ENCODE results near the gene MANBA. TPM values are rescaled to one million over a fixed set of nuclear protein-coding genes. Genes with fewer than 3 reads are reported as not detected.

The MANBA gene
- total and polyA plus RNA-seq, 12 donors, result 21.5 to 84.1 (median 53.4) TPM

GRCh38 chr4:102642631-102643298, 118.0 kb downstream of the MANBA start:
- no peak for DNase-seq
- no peak overlapping the region for H3K4me3 ChIP-seq
- no peak overlapping the region for H3K27ac ChIP-seq
- intact Hi-C loops (cut with DNase I), result no loop called here
- no peak for TF ChIP-seq POLR2A (IDR thresholded peaks at IDR 0.05)
- TF ChIP-seq, protein P1, sequence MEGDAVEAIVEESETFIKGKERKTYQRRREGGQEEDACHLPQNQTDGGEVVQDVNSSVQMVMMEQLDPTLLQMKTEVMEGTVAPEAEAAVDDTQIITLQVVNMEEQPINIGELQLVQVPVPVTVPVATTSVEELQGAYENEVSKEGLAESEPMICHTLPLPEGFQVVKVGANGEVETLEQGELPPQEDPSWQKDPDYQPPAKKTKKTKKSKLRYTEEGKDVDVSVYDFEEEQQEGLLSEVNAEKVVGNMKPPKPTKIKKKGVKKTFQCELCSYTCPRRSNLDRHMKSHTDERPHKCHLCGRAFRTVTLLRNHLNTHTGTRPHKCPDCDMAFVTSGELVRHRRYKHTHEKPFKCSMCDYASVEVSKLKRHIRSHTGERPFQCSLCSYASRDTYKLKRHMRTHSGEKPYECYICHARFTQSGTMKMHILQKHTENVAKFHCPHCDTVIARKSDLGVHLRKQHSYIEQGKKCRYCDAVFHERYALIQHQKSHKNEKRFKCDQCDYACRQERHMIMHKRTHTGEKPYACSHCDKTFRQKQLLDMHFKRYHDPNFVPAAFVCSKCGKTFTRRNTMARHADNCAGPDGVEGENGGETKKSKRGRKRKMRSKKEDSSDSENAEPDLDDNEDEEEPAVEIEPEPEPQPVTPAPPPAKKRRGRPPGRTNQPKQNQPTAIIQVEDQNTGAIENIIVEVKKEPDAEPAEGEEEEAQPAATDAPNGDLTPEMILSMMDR (IDR thresholded peaks at IDR 0.05), result no peak
- 87 to 92% (median 89%) methylated on average over 5 of the region's 5 CpGs for WGBS, 4 donors
- H3K9me3 ChIP-seq (replicated peaks in 1 of 3), result no peaks in the 10 kb centered on the region
- no peaks in the 10 kb centered on the region for H3K27me3 ChIP-seq
- no peaks in the 10 kb centered on the region for H3K36me3 ChIP-seq (replicated peaks in 1 of 2)
- H3K4me1 ChIP-seq (replicated peaks in 1 of 2), result no peaks in the 10 kb centered on the region

DNA sequence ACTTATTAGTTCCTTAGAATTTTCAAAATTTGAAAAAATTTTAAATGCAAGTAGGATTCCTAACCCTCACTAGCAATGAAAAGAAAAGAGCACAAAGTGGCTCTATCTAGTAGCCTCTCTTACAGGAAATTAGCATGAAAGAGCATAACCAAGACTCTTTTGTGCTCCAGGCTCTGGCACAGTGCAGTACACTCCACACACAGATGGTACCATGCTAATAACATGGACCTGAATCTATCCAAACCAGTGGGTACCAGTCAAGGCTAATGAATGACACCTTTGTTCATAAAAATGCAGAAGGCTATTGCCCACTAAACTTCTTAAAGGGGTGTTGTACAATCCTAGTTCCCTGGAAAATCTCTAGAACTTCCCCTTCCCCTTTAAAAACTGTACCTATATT, 119.0 kb downstream of the MANBA start:
- Histone ChIP-seq H3K36me3 (replicated peaks in 1 of 2) (no peaks in the 10 kb centered on the region), H3K27me3 (no peaks in the 10 kb centered on the region), H3K4me3 (no peak overlapping the region), H3K9me3 (replicated peaks in 1 of 3) (no peaks in the 10 kb centered on the region), H3K4me1 (replicated peaks in 1 of 2) (no peaks in the 10 kb centered on the region), H3K27ac (no peak overlapping the region)
- DNase-seq, result no peak
- intact Hi-C loops (cut with DNase I), result no loop called here
- TF ChIP-seq POLR2A (IDR thresholded peaks at IDR 0.05), result no peak
- TF ChIP-seq, protein P1 (IDR thresholded peaks at IDR 0.05), result no peak

GRCh38 chr4:102640669-102641068, 120.1 kb downstream of the MANBA start:
- TF ChIP-seq, protein P1 (IDR thresholded peaks at IDR 0.05), result no peak
- no peak for TF ChIP-seq POLR2A (IDR thresholded peaks at IDR 0.05)
- Histone ChIP-seq H3K4me1 (replicated peaks in 1 of 2) (no peaks in the 10 kb centered on the region), H3K36me3 (replicated peaks in 1 of 2) (no peaks in the 10 kb centered on the region), H3K4me3 (no peak overlapping the region), H3K27me3 (no peaks in the 10 kb centered on the region), H3K27ac (no peak overlapping the region), H3K9me3 (replicated peaks in 1 of 3) (no peaks in the 10 kb centered on the region)
- no peak for DNase-seq
- intact Hi-C loops (cut with DNase I), result no loop called here
- 88 to 99% (median 94%) methylated on average over 4 of the region's 4 CpGs for WGBS, 4 donors

DNA sequence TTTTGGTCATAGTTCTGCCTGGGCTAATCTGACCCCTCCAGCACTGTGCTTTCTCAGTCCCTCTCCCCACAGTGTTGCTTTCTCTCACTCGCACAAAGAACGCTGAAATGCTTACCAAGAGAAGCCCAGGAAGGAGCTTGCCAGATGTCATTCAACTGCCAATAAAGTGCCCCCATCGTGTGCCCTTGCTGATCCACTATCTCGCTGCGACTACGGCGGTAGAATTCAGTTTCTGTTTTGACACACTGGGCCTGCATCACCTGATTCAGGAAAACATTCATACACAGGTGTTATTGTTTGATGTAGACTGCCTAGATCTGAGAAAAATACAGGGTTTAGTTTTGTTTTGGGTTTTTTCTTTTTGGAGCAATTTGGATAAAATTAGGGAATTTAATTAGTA, 121.2 kb downstream of the MANBA start:
- no peak overlapping the region for H3K27ac ChIP-seq
- H3K4me1 ChIP-seq (replicated peaks in 1 of 2), result no peaks in the 10 kb centered on the region
- no peaks in the 10 kb centered on the region for H3K27me3 ChIP-seq
- DNase-seq, result no peak
- H3K36me3 ChIP-seq (replicated peaks in 1 of 2), result no peaks in the 10 kb centered on the region
- H3K4me3 ChIP-seq, result no peak overlapping the region
- no peaks in the 10 kb centered on the region for H3K9me3 ChIP-seq (replicated peaks in 1 of 3)
- 93 to 96% (median 96%) methylated on average over 7 of the region's 7 CpGs for WGBS, 4 donors
- intact Hi-C loops (cut with DNase I), result no loop called here
- TF ChIP-seq, protein P1 (IDR thresholded peaks at IDR 0.05), result no peak
- TF ChIP-seq POLR2A (IDR thresholded peaks at IDR 0.05), result no peak

Data from adrenal gland (tissue), 12 donors.